ENCODE data around the gene SHC2. TPM values are rescaled to one million over a fixed set of nuclear protein-coding genes. Genes with fewer than 3 reads are reported as not detected.
"Not testable (repeated sequence)": the region's sequence is repeated elsewhere in the genome, so short reads cannot be mapped to it uniquely, and the experiment has no call there.

SHC2 gene
- total and polyA plus RNA-seq, 7 donors: 2.2 to 9.7 (median 4.5) TPM

DNA sequence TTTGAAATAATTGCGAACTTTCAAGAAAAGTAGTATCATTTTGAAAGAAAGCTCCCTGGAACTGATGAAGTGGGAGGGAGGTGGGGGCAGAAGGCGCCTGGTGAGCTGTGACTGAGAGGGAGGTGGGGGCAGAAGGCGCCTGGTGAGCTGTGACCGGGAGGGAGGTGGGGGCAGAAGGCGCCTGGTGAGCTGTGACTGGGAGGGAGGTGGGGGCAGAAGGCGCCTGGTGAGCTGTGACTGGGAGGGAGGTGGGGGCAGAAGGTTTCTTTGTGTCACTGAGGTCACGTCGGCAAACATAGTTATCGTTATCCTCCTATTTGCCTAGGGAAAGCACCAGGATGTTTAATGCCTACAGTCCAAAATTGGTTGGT, 76.0 kb downstream of the SHC2 start:
- Histone ChIP-seq H3K27me3 (ENCODE audit: insufficient read depth in 3 of 3, low read length in 2 of 3) (peaks cover 0 to 32% (median under 1%) of the 10 kb centered on the region in 3 donors), H3K36me3 (ENCODE audit: insufficient read depth in 1 of 2, low read depth in 1 of 2) (no peaks in the 10 kb centered on the region), H3K9me3 (no peaks in the 10 kb centered on the region), H3K27ac (no peak overlapping the region), H3K4me3 (no peak overlapping the region), H3K4me1 (no peaks in the 10 kb centered on the region)
- ATAC-seq (no peak), DNase-seq (no peak)
- 67 to 82% (median 79%) methylated on average over 9 of the region's 9 CpGs for WGBS, 3 donors
- intact Hi-C loops (cut with DNase I): loop anchor here in 1 of 2 donors (10.0 kb wide), 1 partner anchor 100 kb away; no protein-coding TSS in a partner anchor
- TF ChIP-seq, protein P1, sequence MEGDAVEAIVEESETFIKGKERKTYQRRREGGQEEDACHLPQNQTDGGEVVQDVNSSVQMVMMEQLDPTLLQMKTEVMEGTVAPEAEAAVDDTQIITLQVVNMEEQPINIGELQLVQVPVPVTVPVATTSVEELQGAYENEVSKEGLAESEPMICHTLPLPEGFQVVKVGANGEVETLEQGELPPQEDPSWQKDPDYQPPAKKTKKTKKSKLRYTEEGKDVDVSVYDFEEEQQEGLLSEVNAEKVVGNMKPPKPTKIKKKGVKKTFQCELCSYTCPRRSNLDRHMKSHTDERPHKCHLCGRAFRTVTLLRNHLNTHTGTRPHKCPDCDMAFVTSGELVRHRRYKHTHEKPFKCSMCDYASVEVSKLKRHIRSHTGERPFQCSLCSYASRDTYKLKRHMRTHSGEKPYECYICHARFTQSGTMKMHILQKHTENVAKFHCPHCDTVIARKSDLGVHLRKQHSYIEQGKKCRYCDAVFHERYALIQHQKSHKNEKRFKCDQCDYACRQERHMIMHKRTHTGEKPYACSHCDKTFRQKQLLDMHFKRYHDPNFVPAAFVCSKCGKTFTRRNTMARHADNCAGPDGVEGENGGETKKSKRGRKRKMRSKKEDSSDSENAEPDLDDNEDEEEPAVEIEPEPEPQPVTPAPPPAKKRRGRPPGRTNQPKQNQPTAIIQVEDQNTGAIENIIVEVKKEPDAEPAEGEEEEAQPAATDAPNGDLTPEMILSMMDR (IDR thresholded peaks at IDR 0.05): no peak

DNA sequence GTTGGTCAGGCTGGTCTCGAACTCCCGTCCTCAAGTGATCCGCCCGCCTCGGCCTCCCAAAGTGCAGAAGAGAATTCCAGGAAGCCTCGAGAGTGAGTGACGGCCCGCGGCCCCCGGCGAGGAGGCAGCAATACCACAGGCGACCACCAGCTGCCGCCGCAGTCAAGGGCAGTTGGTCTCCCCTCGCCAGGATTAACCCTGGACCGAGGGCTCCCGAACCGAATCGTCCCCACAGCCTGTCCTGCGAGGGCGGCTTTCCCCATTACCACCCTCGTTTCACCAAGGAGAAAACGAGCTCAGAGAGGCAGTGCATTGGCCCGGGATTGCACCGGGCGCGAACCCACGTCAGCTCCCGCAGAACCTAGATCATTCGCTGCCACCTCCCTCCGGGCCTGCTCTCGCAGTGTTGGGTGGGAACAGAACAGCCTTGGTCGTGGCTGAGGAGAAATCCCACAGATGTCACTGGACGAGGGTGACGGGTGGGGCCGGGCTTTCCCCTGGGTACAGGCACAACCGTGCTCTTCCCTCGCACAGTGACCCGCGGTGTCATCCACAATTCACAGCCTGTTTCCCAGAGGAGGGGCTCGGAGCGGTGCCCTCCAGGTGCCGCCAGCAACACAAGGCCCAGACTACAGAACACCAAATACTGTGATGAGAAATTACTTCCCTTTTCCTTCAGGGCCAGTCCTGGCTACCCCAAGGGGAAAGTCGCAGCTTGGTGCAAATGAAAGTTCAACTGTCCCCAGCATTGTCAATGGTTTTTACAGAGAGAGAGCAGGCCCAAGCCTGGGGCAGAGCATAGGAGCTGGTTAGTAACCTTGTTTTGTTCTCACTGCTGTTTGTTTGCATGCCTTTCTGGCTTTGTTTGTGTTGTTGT, 76.7 kb downstream of the SHC2 start:
- WGBS, 3 donors: 30 to 36% (median 31%) methylated on average over 44 of the region's 44 CpGs
- DNase-seq (no peak), ATAC-seq (peak; percentile 49 to 80 (median 74))
- H3K4me3 ChIP-seq: no peak overlapping the region
- peaks cover 0 to 32% (median 0%) of the 10 kb centered on the region in 3 donors for H3K27me3 ChIP-seq (ENCODE audit: insufficient read depth in 3 of 3, low read length in 2 of 3)
- H3K4me1 ChIP-seq: no peaks in the 10 kb centered on the region
- intact Hi-C loops (cut with DNase I): loop anchor here in 1 of 2 donors (10.0 kb wide), 1 partner anchor 101 kb away; no protein-coding TSS in a partner anchor
- H3K27ac ChIP-seq: no peak overlapping the region
- no peaks in the 10 kb centered on the region for H3K36me3 ChIP-seq (ENCODE audit: insufficient read depth in 1 of 2, low read depth in 1 of 2)
- H3K9me3 ChIP-seq: no peaks in the 10 kb centered on the region
- TF ChIP-seq, protein P1 (IDR thresholded peaks at IDR 0.05): peak; percentile 53

DNA sequence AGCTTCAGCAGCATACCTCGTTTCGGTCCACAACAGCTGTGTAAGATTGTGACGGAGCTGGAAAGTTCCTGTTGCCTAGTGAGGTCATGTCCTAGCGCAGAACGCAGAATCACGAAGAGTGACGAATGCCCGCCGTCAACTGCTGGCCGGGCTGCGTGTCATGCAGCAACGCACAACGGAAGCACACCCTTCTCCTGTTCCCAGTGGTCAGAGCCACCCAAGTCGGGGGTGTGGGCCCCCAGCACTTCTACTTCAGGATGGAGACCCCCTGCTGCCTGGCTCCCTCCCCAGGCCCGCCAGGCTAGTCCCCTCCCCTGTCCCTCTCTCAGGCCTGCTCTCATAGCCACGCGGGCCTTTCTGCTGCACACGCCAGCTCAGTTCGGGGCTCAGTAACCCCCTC, 77.8 kb downstream of the SHC2 start:
- ATAC-seq: no peak
- TF ChIP-seq, protein P1 (IDR thresholded peaks at IDR 0.05): no peak
- intact Hi-C loops (cut with DNase I): loop anchor here in 1 of 2 donors (10.0 kb wide), 1 partner anchor 102 kb away; no protein-coding TSS in a partner anchor
- peaks cover 0 to 27% (median 2%) of the 10 kb centered on the region in 3 donors for H3K27me3 ChIP-seq (ENCODE audit: insufficient read depth in 3 of 3, low read length in 2 of 3)
- H3K36me3 ChIP-seq (ENCODE audit: insufficient read depth in 1 of 2, low read depth in 1 of 2): no peaks in the 10 kb centered on the region
- no peaks in the 10 kb centered on the region for H3K4me1 ChIP-seq
- H3K4me3 ChIP-seq: no peak overlapping the region
- DNase-seq: no peak
- no peaks in the 10 kb centered on the region for H3K9me3 ChIP-seq
- H3K27ac ChIP-seq: no peak overlapping the region
- WGBS, 3 donors: 68 to 72% (median 72%) methylated on average over 19 of the region's 19 CpGs

DNA sequence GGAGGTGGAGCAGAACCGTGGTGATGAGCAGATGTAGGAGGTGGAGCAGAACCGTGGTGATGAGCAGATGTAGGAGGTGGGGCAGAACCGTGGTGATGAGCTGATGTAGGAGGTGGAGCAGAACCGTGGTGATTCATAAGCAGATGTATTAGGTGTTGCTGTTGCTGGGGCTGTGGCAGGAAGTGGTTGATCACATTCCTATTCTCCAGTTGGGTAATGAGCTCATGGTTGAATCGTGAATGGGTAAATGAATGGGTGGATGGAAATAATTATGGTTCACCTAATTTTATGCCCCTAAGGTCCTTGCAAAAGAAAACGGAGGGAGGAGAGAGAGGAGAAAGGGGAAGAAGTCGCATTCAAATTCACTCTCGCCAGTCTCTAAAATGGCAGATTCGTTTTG, 78.3 kb downstream of the SHC2 start:
- not testable (repeated sequence) for H3K4me1 ChIP-seq; H3K4me3 ChIP-seq; ATAC-seq; H3K27ac ChIP-seq; H3K9me3 ChIP-seq; H3K36me3 ChIP-seq (ENCODE audit: insufficient read depth in 1 of 2, low read depth in 1 of 2); DNase-seq
- WGBS, 3 donors: 40 to 47% (median 44%) methylated on average over 7 of the region's 9 CpGs
- H3K27me3 ChIP-seq (ENCODE audit: insufficient read depth in 3 of 3, low read length in 2 of 3): peaks cover 0 to 30% (median 4%) of the 10 kb centered on the region in 3 donors
- intact Hi-C loops (cut with DNase I): loop anchor here in 1 of 2 donors (10.0 kb wide), 1 partner anchor 102 kb away; no protein-coding TSS in a partner anchor

DNA sequence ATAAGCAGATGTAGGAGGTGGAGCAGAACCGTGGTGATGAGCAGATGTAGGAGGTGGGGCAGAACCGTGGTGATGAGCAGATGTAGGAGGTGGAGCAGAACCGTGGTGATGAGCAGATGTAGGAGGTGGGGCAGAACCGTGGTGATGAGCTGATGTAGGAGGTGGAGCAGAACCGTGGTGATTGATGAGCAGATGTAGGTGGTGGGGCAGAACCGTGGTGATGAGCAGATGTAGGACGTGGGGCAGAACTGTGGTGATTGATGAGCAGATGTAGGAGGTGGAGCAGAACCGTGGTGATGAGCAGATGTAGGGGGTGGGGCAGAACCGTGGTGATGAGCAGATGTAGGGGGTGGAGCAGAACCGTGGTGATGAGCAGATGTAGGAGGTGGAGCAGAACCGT, 78.9 kb downstream of the SHC2 start:
- not testable (repeated sequence) for ATAC-seq; H3K27ac ChIP-seq; H3K36me3 ChIP-seq (ENCODE audit: insufficient read depth in 1 of 2, low read depth in 1 of 2); H3K4me1 ChIP-seq; H3K4me3 ChIP-seq; DNase-seq; H3K9me3 ChIP-seq
- peaks cover 0 to 30% (median 4%) of the 10 kb centered on the region in 3 donors for H3K27me3 ChIP-seq (ENCODE audit: insufficient read depth in 3 of 3, low read length in 2 of 3)
- intact Hi-C loops (cut with DNase I): loop anchor here in 1 of 2 donors (10.0 kb wide), 1 partner anchor 103 kb away; no protein-coding TSS in a partner anchor
- WGBS, 3 donors: 31 to 33% (median 32%) methylated on average over 11 of the region's 11 CpGs

DNA sequence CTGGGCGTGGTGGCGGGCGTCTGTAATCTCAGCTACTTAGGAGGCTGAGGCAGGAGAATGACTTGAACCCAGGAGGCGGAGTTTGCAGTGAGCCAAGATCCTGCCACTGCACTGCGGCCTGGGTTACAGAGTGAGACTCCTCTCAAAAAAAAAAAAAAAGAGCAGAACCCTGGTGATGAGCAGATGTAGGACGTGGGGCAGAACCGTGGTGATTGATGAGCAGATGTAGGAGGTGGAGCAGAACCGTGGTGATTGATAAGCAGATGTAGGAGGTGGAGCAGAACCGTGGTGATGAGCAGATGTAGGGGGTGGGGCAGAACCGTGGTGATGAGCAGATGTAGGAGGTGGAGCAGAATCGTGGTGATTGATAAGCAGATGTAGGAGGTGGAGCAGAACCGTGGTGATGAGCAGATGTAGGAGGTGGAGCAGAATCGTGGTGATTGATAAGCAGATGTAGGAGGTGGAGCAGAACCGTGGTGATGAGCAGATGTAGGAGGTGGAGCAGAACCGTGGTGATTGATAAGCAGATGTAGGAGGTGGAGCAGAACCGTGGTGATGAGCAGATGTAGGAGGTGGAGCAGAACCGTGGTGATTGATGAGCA, 80.1 kb downstream of the SHC2 start:
- WGBS, 3 donors: 63 to 70% (median 69%) methylated on average over 12 to 14 of the region's 17 CpGs
- not testable (repeated sequence) for H3K9me3 ChIP-seq; H3K4me3 ChIP-seq; H3K4me1 ChIP-seq; H3K36me3 ChIP-seq (ENCODE audit: insufficient read depth in 1 of 2, low read depth in 1 of 2); ATAC-seq; H3K27ac ChIP-seq; DNase-seq
- intact Hi-C loops (cut with DNase I): loop anchor here in 1 of 2 donors (10.0 kb wide), 1 partner anchor 104 kb away; no protein-coding TSS in a partner anchor
- H3K27me3 ChIP-seq (ENCODE audit: insufficient read depth in 3 of 3, low read length in 2 of 3): peaks cover 0 to 29% (median 4%) of the 10 kb centered on the region in 3 donors

Data from psoas muscle (tissue), 8 donors.